ENCODE data around the gene BBS2. TPM values are rescaled to one million over a fixed set of nuclear protein-coding genes. Genes with fewer than 3 reads are reported as not detected.

Gene BBS2
- 51.5 and 63.5 TPM in 2 replicates for total RNA-seq

GRCh38 chr16:56519459-56520250 is at the start of gene BBS2:
BBS2 (minus strand) TSS chr16:56520024; CDS start chr16:56519862, 162 bp downstream.

GRCh38 chr16:56564793-56565477 is 45.1 kb upstream of the BBS2 start, which contains the start of gene MT4:
MT4 (plus strand) TSS chr16:56565073; CDS start chr16:56565129, 56 bp downstream.

DNA sequence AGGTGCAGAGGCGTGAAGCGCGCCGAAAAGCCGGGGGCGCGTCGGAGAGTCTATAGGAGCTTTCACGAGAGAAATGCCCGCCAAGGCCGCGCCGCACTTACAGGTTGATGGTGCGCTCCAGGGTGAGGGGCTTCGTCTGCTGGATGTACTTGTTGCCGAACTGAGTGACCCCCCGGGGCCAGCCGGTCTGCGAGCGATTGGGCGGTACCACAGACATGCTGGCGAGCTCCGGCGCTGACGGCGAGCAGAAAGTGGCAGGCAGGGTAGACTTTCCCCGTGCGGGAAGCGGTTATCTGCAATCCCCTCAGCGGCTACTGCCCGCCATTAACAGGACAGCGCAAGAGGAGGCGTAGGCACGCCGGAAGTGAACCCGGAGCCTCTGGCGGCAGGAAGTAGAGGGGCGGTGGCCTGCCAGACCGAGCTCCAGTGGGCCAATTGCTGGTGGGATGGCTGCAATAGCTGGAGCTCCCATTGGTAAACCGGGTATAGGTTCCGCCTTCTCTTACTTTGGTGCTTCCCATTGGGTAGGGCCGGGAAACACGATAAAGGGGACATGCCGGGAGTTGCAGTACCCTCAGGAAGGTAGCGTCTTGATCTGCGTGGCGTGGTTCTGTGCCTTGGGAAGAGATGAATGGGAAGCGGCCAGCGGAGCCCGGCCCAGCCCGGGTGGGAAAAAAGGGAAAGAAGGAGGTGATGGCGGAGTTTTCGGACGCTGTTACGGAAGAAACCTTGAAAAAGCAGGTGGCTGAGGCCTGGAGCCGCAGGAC is 68.7 kb downstream of the BBS2 start, which contains the start of the genes NUDT21 and OGFOD1:
Gene NUDT21, minus strand, starts transcription at position 347 of the 767 bp plus-strand sequence. Its CDS starts 130 bp downstream, at position 217.
Gene OGFOD1, plus strand, starts transcription at position 569 of the 767 bp plus-strand sequence. Its CDS starts 59 bp downstream, at position 628.

Other genes with a start within 250 kb of the BBS2 start
- 191 and 249 TPM in 2 replicates for gene AMFR, start 94.5 kb downstream of the BBS2 start, total RNA-seq
- gene NUDT21, start 68.7 kb downstream of the BBS2 start, total RNA-seq, result 65.6 and 110 TPM in 2 replicates
- 77.8 and 197 TPM in 2 replicates for gene OGFOD1, start 68.5 kb downstream of the BBS2 start, total RNA-seq
- not detected in 2 replicates for gene MT4, start 45.0 kb upstream of the BBS2 start, total RNA-seq
- not detected in 2 replicates for gene MT3, start 69.5 kb upstream of the BBS2 start, total RNA-seq
- gene MT2A, start 88.6 kb upstream of the BBS2 start, total RNA-seq, result 50.5 and 205 TPM in 2 replicates
- gene MT1E, start 105.8 kb upstream of the BBS2 start, total RNA-seq, result 51.1 and 79.6 TPM in 2 replicates
- gene MT1M, start 112.6 kb upstream of the BBS2 start, total RNA-seq, result not detected in 2 replicates
- 0.88 TPM in 1 of 2 replicates, not detected in the other for gene MT1A, start 118.6 kb upstream of the BBS2 start, total RNA-seq
- not detected in 2 replicates for gene MT1B, start 131.9 kb upstream of the BBS2 start, total RNA-seq
- gene MT1F, start 137.9 kb upstream of the BBS2 start, total RNA-seq, result not detected in 2 replicates
- gene MT1G, start 148.0 kb upstream of the BBS2 start, total RNA-seq, result not detected in 2 replicates
- gene MT1H, start 149.8 kb upstream of the BBS2 start, total RNA-seq, result not detected in 2 replicates
- gene MT1X, start 162.4 kb upstream of the BBS2 start, total RNA-seq, result 9.4 and 13.4 TPM in 2 replicates
- gene NUP93, start 210.1 kb upstream of the BBS2 start, total RNA-seq, result 41.3 and 79.6 TPM in 2 replicates